ENCODE measurements around the gene ADCK2.

- TF ChIP-seq, protein P1, sequence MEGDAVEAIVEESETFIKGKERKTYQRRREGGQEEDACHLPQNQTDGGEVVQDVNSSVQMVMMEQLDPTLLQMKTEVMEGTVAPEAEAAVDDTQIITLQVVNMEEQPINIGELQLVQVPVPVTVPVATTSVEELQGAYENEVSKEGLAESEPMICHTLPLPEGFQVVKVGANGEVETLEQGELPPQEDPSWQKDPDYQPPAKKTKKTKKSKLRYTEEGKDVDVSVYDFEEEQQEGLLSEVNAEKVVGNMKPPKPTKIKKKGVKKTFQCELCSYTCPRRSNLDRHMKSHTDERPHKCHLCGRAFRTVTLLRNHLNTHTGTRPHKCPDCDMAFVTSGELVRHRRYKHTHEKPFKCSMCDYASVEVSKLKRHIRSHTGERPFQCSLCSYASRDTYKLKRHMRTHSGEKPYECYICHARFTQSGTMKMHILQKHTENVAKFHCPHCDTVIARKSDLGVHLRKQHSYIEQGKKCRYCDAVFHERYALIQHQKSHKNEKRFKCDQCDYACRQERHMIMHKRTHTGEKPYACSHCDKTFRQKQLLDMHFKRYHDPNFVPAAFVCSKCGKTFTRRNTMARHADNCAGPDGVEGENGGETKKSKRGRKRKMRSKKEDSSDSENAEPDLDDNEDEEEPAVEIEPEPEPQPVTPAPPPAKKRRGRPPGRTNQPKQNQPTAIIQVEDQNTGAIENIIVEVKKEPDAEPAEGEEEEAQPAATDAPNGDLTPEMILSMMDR (IDR thresholded peaks at IDR 0.05) = no peak
- TF ChIP-seq POLR2A (IDR thresholded peaks at IDR 0.05; ENCODE audit: low read depth) (no peak), EP300 (IDR thresholded peaks at IDR 0.05) (no peak)
These were observed 779 bp upstream of the ADCK2 start for GRCh38 chr7:140671966-140672365.
